VCaP (cell line): ENCODE results near the gene NDUFA5.

Source experiments
- H3K27ac ChIP-seq: fragments of 450-650 bp; 2 replicates; pipeline ENCODE4 v1.5.1; 2017
- TF ChIP-seq, protein P1 (sequence below): fragments of 450-650 bp; conservative IDR thresholded peaks from 2 replicates; pipeline ENCODE4 v1.5.1; 2017; ENCODE audit warnings: mild to moderate bottlenecking, moderate library complexity

NDUFA5 gene

DNA sequence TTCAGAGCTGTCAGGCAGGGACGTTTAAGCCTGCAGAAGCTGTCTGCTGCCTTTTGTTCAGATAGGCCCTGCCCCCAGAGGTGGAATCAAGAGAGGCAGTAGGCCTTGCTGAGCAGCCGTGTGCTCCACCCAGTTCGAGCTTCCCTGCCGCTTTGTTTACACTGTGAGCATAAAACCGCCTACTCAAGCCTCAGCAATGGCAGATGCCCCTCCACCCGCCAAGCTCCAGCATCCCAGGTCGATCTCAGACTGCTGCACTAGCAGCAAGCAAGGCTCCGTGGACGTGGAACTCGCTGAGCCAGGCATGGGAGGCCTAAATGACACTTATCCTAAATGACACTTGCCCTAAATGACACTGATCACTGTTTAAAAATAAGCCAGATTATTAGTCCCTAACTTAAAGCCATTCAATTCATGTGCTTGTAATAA, 37.2 kb upstream of the NDUFA5 start:
- no peak overlapping the region for H3K27ac ChIP-seq
- TF ChIP-seq, protein P1, sequence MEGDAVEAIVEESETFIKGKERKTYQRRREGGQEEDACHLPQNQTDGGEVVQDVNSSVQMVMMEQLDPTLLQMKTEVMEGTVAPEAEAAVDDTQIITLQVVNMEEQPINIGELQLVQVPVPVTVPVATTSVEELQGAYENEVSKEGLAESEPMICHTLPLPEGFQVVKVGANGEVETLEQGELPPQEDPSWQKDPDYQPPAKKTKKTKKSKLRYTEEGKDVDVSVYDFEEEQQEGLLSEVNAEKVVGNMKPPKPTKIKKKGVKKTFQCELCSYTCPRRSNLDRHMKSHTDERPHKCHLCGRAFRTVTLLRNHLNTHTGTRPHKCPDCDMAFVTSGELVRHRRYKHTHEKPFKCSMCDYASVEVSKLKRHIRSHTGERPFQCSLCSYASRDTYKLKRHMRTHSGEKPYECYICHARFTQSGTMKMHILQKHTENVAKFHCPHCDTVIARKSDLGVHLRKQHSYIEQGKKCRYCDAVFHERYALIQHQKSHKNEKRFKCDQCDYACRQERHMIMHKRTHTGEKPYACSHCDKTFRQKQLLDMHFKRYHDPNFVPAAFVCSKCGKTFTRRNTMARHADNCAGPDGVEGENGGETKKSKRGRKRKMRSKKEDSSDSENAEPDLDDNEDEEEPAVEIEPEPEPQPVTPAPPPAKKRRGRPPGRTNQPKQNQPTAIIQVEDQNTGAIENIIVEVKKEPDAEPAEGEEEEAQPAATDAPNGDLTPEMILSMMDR, result no peak

- no peak overlapping the region for H3K27ac ChIP-seq
- TF ChIP-seq, protein P1, result no peak
These were observed 30.8 kb upstream of the NDUFA5 start for GRCh38 chr7:123588376-123588775.

- H3K27ac ChIP-seq, result no peak overlapping the region
- TF ChIP-seq, protein P1, result no peak
These were observed 26.2 kb upstream of the NDUFA5 start for GRCh38 chr7:123583821-123584220.

- TF ChIP-seq, protein P1, result peak; percentile 22
- H3K27ac ChIP-seq, result no peak overlapping the region
These were observed 23.5 kb upstream of the NDUFA5 start for GRCh38 chr7:123581162-123581459.

DNA sequence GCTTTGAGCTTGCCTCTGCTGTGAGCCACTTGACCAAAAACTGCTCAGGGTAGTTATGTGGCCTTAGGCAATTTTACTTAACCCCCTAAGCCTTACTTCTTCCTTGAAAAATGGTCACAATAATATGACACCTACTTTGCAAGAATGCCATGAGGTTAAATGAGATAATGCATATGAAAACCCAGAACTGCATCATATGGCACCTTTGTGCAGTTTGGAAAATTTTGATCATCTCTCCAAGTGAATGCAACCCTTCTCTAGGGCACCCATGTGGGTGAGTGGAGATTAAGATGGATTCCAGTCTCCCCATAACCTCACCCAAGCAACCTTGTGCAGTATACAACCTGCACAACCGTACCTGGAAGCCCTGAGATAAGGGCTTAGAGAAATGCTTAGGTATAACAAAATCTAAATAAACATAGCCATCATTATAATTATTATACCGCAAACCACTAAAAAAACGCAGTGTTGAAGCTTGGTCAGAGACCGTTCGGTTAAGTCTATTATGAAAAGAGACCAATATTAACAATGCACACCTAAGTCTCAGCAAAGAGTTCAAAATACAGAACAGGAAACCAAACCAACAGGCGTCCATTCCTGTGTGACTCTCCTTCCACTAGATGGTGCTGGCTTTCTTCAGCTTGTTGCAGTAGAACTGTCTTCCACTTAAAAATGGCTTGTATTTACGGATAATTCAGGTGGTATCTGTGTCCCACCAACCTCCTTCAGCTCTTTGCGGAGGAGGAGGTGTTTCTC, 23.0 kb upstream of the NDUFA5 start:
- TF ChIP-seq, protein P1, result peak; percentile 94
- no peak overlapping the region for H3K27ac ChIP-seq

- H3K27ac ChIP-seq, result no peak overlapping the region
- TF ChIP-seq, protein P1, result no peak
These were observed 21.8 kb upstream of the NDUFA5 start for GRCh38 chr7:123579416-123579815.

DNA sequence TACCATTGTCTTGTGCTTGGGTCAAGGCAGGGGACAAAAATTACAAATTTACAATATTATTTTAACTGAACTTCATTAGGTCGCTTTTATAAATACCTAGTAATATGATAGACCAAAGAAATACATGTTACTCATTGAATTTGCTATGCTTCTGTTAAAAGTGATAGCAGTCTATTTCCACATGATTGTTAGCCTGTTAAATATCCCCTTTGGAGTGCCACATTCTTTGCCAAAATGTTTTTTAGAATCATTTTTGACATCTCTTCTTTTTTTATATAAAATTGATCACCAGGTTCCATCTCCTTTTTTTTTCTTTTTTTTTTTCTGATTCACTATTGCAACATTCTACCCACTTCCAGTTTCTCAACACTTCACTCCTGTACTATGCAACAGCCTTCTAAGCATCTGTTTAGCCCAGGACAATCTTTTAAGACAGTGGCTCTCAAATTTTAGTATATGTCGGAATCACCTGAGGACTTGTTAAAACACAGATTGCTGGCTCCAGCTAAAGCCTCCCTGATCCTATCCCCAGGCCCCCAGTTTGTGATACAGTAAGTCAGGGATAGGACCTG, 16.4 kb upstream of the NDUFA5 start:
- no peak overlapping the region for H3K27ac ChIP-seq
- TF ChIP-seq, protein P1, result no peak
